Parathyroid adenoma (tissue), 2 donors: ENCODE data around the gene LTK.
"Not testable (repeated sequence)": the region's sequence is repeated elsewhere in the genome, so short reads cannot be mapped to it uniquely, and the experiment has no call there.

ENCODE experiments used
- H2AFZ ChIP-seq: fragments of 300-600 bp; sonication (generic); one replicate; pipeline ENCODE4 v1.7.0; 2017; ENCODE audit warnings: antibody characterized with exemption, mild to moderate bottlenecking
- H3K27ac ChIP-seq: fragments of 300-600 bp; sonication (generic); one replicate; pipeline ENCODE4 v1.7.0; 2017
- H3K27me3 ChIP-seq: fragments of 300-600 bp; sonication (generic); one replicate; pipeline ENCODE4 v1.7.0; 2017; ENCODE audit warnings: low read length; ENCODE audit not compliant: control insufficient read depth, insufficient read depth
- H3K36me3 ChIP-seq: fragments of 300-600 bp; sonication (generic); one replicate; pipeline ENCODE4 v1.7.0; 2017; ENCODE audit warnings: low read length; ENCODE audit not compliant: control insufficient read depth, insufficient read depth
- H3K4me1 ChIP-seq: fragments of 300-600 bp; sonication (generic); one replicate; pipeline ENCODE4 v1.7.0; 2017; ENCODE audit warnings: control low read depth
- H3K4me2 ChIP-seq: fragments of 300-600 bp; sonication (generic); one replicate; pipeline ENCODE4 v1.7.0; 2017; ENCODE audit warnings: low read length
- H3K4me3 ChIP-seq: fragments of 300-600 bp; sonication (generic); one replicate; pipeline ENCODE4 v1.7.0; 2017; ENCODE audit warnings: low read depth, low read length
- H3K79me2 ChIP-seq: fragments of 300-600 bp; sonication (generic); one replicate; pipeline ENCODE4 v1.7.0; 2017; ENCODE audit warnings: control low read depth
- H3K9ac ChIP-seq: fragments of 300-600 bp; sonication (generic); one replicate; pipeline ENCODE4 v1.7.0; 2017; ENCODE audit warnings: mild to moderate bottlenecking
- H3K9me3 ChIP-seq: fragments of 300-600 bp; sonication (generic); one replicate; pipeline ENCODE4 v1.7.0; 2017; ENCODE audit warnings: low read length; ENCODE audit not compliant: control insufficient read depth
- TF ChIP-seq, protein P1 (sequence below): fragments of 300-600 bp; sonication (generic); IDR thresholded peaks from one replicate; pipeline ENCODE4 v1.7.0; 2017; ENCODE audit warnings: antibody characterized with exemption, mild to moderate bottlenecking
- donor health status: primary hyperparathyroidism.

Gene LTK

DNA sequence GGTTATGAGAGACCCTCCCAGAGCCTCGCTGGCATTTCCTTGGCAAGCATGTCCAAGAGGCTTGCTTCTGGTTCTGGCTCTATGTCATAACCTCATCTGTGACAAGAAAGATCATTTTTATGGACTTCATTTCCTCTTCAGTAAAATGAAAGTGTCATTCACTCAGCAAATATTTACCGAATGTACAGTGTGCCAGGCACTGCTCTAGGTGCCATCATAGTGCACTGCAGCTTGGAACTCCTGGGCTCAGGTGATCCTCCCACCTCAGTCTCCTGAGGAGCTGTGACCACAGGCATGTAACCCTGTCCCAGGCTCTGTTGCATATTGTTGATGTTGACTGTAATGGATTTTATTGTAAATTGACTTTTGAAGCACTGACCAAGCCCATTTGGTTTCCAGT is 38.7 kb downstream of the LTK start:
- H3K27me3 ChIP-seq, result no peaks in the 10 kb centered on the region
- TF ChIP-seq, protein P1, sequence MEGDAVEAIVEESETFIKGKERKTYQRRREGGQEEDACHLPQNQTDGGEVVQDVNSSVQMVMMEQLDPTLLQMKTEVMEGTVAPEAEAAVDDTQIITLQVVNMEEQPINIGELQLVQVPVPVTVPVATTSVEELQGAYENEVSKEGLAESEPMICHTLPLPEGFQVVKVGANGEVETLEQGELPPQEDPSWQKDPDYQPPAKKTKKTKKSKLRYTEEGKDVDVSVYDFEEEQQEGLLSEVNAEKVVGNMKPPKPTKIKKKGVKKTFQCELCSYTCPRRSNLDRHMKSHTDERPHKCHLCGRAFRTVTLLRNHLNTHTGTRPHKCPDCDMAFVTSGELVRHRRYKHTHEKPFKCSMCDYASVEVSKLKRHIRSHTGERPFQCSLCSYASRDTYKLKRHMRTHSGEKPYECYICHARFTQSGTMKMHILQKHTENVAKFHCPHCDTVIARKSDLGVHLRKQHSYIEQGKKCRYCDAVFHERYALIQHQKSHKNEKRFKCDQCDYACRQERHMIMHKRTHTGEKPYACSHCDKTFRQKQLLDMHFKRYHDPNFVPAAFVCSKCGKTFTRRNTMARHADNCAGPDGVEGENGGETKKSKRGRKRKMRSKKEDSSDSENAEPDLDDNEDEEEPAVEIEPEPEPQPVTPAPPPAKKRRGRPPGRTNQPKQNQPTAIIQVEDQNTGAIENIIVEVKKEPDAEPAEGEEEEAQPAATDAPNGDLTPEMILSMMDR, result no peak
- H3K4me2 ChIP-seq, result no peak overlapping the region
- H2AFZ ChIP-seq, result no peak overlapping the region
- no peak overlapping the region for H3K27ac ChIP-seq
- no peak overlapping the region for H3K9ac ChIP-seq
- no peak overlapping the region for H3K4me3 ChIP-seq
- no peaks in the 10 kb centered on the region for H3K4me1 ChIP-seq
- H3K9me3 ChIP-seq, result no peaks in the 10 kb centered on the region
- H3K36me3 ChIP-seq, result no peaks in the 10 kb centered on the region
- no peaks in the 10 kb centered on the region for H3K79me2 ChIP-seq

DNA sequence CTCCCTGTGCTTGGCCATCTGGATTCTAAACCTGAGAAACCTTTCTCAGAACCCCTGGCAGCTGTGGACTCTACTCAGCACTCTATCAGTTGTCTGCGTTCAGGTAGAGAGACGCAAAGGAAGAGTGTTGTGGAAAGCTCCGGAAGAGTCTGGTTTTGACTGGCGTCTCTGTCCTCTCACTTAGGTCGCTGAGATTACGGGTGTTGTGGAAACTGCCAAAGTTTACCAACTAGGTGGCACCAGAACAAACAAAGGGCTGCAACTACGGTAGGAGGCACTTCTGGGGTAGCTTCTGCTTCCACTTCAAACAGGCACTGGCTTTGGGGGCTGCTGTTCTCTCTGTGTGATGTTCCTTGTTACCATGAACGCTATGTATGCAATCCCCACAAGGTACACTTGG is 39.2 kb downstream of the LTK start:
- H3K4me2 ChIP-seq, result no peak overlapping the region
- no peaks in the 10 kb centered on the region for H3K79me2 ChIP-seq
- TF ChIP-seq, protein P1, result no peak
- no peaks in the 10 kb centered on the region for H3K9me3 ChIP-seq
- no peaks in the 10 kb centered on the region for H3K36me3 ChIP-seq
- no peaks in the 10 kb centered on the region for H3K4me1 ChIP-seq
- no peak overlapping the region for H3K4me3 ChIP-seq
- H3K27ac ChIP-seq, result no peak overlapping the region
- no peak overlapping the region for H2AFZ ChIP-seq
- H3K9ac ChIP-seq, result no peak overlapping the region
- H3K27me3 ChIP-seq, result no peaks in the 10 kb centered on the region

DNA sequence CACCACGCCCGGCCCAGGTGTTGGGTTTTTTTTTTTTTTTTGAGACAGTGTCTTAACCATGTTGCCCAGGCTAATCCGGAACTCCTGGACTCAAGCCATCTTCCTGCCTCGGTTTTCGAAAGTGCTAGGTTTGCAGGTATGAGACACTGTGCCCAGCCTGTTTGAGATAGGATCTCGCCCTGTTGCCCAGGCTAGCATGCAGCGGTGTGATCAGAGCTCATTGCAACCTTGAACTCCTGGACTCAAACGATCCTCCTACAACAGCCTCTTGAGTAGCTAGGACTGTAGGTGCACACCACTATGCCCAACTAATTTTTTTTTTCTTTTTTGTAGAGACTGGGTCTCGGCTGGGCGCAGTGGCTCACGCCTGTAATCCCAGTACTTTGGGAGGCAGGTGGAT is 40.2 kb downstream of the LTK start:
- Histone ChIP-seq H3K27ac (no peak overlapping the region), H3K36me3 (no peaks in the 10 kb centered on the region)

DNA sequence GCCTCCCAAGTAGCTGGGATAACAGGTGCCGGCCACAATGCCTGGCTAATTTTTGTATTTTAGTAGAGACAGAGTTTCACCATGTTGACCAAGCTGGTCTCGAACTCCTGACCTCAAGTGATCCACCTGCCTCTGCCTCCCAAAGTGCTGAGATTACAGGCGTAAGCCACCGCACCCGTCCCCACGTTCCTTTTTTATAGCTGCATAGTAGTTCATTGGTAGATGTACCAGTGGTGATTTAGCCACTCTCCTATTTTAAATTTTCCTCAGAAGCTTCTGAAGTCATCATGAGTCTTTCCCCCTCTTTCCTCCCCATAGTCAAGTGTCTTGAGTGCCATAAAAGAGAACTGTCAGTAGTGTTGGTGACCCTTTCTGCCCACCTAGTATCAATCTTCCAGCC is 44.0 kb downstream of the LTK start:
- H3K9ac ChIP-seq, H3K36me3 ChIP-seq, H3K79me2 ChIP-seq, H3K4me1 ChIP-seq, H3K4me3 ChIP-seq, H2AFZ ChIP-seq, H3K27ac ChIP-seq, H3K27me3 ChIP-seq, H3K4me2 ChIP-seq, H3K9me3 ChIP-seq: not testable (repeated sequence)

More for the DNA sequence above, 40.2 kb downstream of the LTK start:
- no peak overlapping the region for H2AFZ ChIP-seq
- H3K9ac ChIP-seq, result no peak overlapping the region
- H3K4me3 ChIP-seq, result no peak overlapping the region
- no peak overlapping the region for H3K4me2 ChIP-seq
- no peaks in the 10 kb centered on the region for H3K4me1 ChIP-seq
- no peaks in the 10 kb centered on the region for H3K79me2 ChIP-seq
- H3K9me3 ChIP-seq, result no peaks in the 10 kb centered on the region
- no peaks in the 10 kb centered on the region for H3K27me3 ChIP-seq
- TF ChIP-seq, protein P1, result no peak

DNA sequence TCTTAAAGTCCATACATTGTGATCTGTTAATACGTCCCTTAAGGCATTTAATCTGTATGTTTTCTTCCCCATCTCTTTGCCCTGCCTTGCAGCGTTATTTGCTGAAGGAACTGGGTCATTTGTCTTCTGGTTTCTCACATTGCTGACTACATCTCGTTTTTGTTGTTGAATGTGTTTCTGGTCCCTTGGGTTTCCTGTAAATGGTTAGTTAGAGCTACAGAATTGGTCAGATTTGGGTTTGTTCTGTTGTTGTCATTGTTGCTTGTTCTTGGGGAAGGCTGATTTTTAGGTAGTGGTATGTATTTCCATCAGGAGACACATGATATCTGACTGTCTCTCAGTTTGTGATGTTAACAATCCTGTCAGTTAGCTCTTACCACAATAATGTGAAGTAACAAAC is 46.9 kb downstream of the LTK start:
- Histone ChIP-seq H3K9ac (no peak overlapping the region), H3K4me3 (no peak overlapping the region), H3K27ac (no peak overlapping the region), H3K4me2 (no peak overlapping the region), H3K27me3 (no peaks in the 10 kb centered on the region), H3K79me2 (no peaks in the 10 kb centered on the region), H3K4me1 (no peaks in the 10 kb centered on the region), H2AFZ (no peak overlapping the region), H3K36me3 (no peaks in the 10 kb centered on the region), H3K9me3 (no peaks in the 10 kb centered on the region)
- TF ChIP-seq, protein P1, result no peak
